Measurements from ENCODE around the gene LPAR1. TPM values are rescaled to one million over a fixed set of nuclear protein-coding genes. Genes with fewer than 3 reads are reported as not detected.

LPAR1 gene
- total RNA-seq, 1 donor from 2014 or later = 11.5 TPM

DNA sequence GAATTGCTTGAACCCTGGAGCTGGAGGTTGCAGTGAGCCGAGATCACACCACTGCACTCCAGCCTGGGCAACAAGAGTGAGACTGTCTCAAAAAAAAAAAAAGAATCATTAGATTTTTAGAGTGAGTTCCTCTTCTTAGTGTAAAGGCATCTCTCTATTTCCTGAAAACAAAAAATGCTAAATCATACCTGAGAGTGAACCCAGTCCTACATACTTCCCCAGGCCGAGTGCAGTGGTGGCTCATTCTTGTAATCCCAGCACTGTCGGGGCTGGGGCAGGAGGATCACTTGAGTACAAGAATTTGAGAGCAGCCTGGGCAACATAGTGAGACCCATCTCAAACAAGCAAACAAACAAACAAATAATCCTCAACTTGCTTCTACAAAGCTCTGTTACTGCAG is 38.2 kb upstream of the LPAR1 start:
- no peak overlapping the region for H3K4me2 ChIP-seq (ENCODE audit: low read length)
- H3K9me3 ChIP-seq (ENCODE audit: insufficient read depth, low read depth, low read length) = no peaks in the 10 kb centered on the region
- H2AFZ ChIP-seq (ENCODE audit: low read depth, low read length) = no peak overlapping the region
- H3K4me1 ChIP-seq (ENCODE audit: insufficient read depth, low read length) = no peaks in the 10 kb centered on the region
- Mint-ChIP-seq H3K4me3 (ENCODE audit: unreplicated experiment) (no peak overlapping the region), H3K36me3 (ENCODE audit: low read depth, unreplicated experiment) (no peaks in the 10 kb centered on the region), H3K4me1 (ENCODE audit: low read depth, unreplicated experiment) (no peaks in the 10 kb centered on the region), H3K9me3 (ENCODE audit: unreplicated experiment) (no peaks in the 10 kb centered on the region), H3K27ac (ENCODE audit: unreplicated experiment) (no peak overlapping the region), H3K27me3 (ENCODE audit: low read depth, unreplicated experiment) (no peaks in the 10 kb centered on the region)
- no peaks in the 10 kb centered on the region for H3K79me2 ChIP-seq (ENCODE audit: insufficient read depth, low read length)
- DNase-seq (ENCODE audit: low read depth) = no peak
- H3K9ac ChIP-seq (ENCODE audit: low read length) = no peak overlapping the region
- H3K4me3 ChIP-seq (ENCODE audit: insufficient read depth, low read depth, low read length) = no peak overlapping the region
- FAIRE-seq = no peak
- no peaks in the 10 kb centered on the region for H4K20me1 ChIP-seq (ENCODE audit: insufficient read depth, low read length)
- TF ChIP-seq, protein P1, sequence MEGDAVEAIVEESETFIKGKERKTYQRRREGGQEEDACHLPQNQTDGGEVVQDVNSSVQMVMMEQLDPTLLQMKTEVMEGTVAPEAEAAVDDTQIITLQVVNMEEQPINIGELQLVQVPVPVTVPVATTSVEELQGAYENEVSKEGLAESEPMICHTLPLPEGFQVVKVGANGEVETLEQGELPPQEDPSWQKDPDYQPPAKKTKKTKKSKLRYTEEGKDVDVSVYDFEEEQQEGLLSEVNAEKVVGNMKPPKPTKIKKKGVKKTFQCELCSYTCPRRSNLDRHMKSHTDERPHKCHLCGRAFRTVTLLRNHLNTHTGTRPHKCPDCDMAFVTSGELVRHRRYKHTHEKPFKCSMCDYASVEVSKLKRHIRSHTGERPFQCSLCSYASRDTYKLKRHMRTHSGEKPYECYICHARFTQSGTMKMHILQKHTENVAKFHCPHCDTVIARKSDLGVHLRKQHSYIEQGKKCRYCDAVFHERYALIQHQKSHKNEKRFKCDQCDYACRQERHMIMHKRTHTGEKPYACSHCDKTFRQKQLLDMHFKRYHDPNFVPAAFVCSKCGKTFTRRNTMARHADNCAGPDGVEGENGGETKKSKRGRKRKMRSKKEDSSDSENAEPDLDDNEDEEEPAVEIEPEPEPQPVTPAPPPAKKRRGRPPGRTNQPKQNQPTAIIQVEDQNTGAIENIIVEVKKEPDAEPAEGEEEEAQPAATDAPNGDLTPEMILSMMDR (IDR thresholded peaks at IDR 0.05; ENCODE audit: insufficient read depth, low read depth, low read length) = no peak
- TF ChIP-seq EZH2 (IDR thresholded peaks at IDR 0.05; ENCODE audit: insufficient read depth, low read length) = no peak
- H3K27me3 ChIP-seq (ENCODE audit: insufficient read depth, low read length) = no peaks in the 10 kb centered on the region
- no peaks in the 10 kb centered on the region for H3K36me3 ChIP-seq (ENCODE audit: insufficient read depth, low read length)
- no peak overlapping the region for H3K27ac ChIP-seq (ENCODE audit: low read depth, low read length)

DNA sequence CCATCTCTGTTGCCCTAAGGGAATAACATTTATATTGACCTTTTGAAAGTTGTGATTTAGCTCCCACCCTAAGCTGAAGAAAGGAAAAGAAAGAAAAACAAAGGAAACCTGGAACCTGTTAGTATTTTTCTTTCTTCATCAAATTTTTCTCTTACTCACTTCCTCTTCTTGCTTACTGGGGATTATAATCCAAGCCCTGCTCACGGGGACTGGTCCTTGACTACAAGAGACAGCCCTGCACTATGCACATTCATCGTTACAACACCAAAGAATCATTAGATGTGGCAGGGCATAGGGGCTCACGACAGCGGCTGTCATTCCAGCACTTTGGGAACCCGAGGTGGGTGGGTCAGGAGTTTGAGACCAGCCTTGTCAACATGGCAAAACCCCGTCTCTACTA is 37.8 kb upstream of the LPAR1 start:
- Histone ChIP-seq H3K27me3 (ENCODE audit: insufficient read depth, low read length) (no peaks in the 10 kb centered on the region), H3K4me3 (ENCODE audit: insufficient read depth, low read depth, low read length) (no peak overlapping the region), H4K20me1 (ENCODE audit: insufficient read depth, low read length) (no peaks in the 10 kb centered on the region), H2AFZ (ENCODE audit: low read depth, low read length) (no peak overlapping the region), H3K79me2 (ENCODE audit: insufficient read depth, low read length) (no peaks in the 10 kb centered on the region), H3K27ac (ENCODE audit: low read depth, low read length) (no peak overlapping the region), H3K36me3 (ENCODE audit: insufficient read depth, low read length) (no peaks in the 10 kb centered on the region), H3K9ac (ENCODE audit: low read length) (no peak overlapping the region), H3K4me1 (ENCODE audit: insufficient read depth, low read length) (no peaks in the 10 kb centered on the region), H3K9me3 (ENCODE audit: insufficient read depth, low read depth, low read length) (no peaks in the 10 kb centered on the region), H3K4me2 (ENCODE audit: low read length) (no peak overlapping the region)
- Mint-ChIP-seq H3K27me3 (ENCODE audit: low read depth, unreplicated experiment) (no peaks in the 10 kb centered on the region), H3K9me3 (ENCODE audit: unreplicated experiment) (no peaks in the 10 kb centered on the region), H3K36me3 (ENCODE audit: low read depth, unreplicated experiment) (no peaks in the 10 kb centered on the region), H3K4me1 (ENCODE audit: low read depth, unreplicated experiment) (no peaks in the 10 kb centered on the region), H3K4me3 (ENCODE audit: unreplicated experiment) (no peak overlapping the region), H3K27ac (ENCODE audit: unreplicated experiment) (no peak overlapping the region)
- TF ChIP-seq, protein P1 (IDR thresholded peaks at IDR 0.05; ENCODE audit: insufficient read depth, low read depth, low read length) = no peak
- no peak for TF ChIP-seq EZH2 (IDR thresholded peaks at IDR 0.05; ENCODE audit: insufficient read depth, low read length)
- FAIRE-seq (no peak), DNase-seq (ENCODE audit: low read depth) (no peak)

DNA sequence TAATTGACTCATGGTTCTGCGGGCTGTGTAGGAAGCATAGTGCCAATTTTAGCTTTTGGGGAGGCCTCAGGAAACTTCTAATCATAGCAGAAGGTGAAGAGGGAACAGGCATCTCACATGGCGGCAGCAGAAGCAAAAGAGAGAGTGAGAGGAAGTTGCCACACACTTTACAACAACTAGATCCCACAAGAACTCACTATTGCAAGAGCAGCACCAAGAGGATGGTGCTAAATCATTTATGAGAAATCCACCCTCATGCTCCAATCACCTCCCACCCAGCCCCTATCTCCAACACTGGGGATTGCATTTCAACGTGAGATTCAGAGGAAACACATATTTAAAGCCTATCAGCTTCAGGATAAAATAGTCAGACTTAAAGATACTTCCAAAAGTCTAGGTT is 36.1 kb upstream of the LPAR1 start:
- TF ChIP-seq, protein P1 (IDR thresholded peaks at IDR 0.05; ENCODE audit: insufficient read depth, low read depth, low read length) = no peak
- TF ChIP-seq EZH2 (IDR thresholded peaks at IDR 0.05; ENCODE audit: insufficient read depth, low read length) = no peak
- Histone ChIP-seq H4K20me1 (ENCODE audit: insufficient read depth, low read length) (no peaks in the 10 kb centered on the region), H2AFZ (ENCODE audit: low read depth, low read length) (no peak overlapping the region), H3K79me2 (ENCODE audit: insufficient read depth, low read length) (no peaks in the 10 kb centered on the region), H3K4me2 (ENCODE audit: low read length) (no peak overlapping the region), H3K27me3 (ENCODE audit: insufficient read depth, low read length) (no peaks in the 10 kb centered on the region), H3K27ac (ENCODE audit: low read depth, low read length) (no peak overlapping the region), H3K9me3 (ENCODE audit: insufficient read depth, low read depth, low read length) (no peaks in the 10 kb centered on the region), H3K4me3 (ENCODE audit: insufficient read depth, low read depth, low read length) (no peak overlapping the region), H3K4me1 (ENCODE audit: insufficient read depth, low read length) (no peaks in the 10 kb centered on the region), H3K36me3 (ENCODE audit: insufficient read depth, low read length) (no peaks in the 10 kb centered on the region), H3K9ac (ENCODE audit: low read length) (no peak overlapping the region)
- no peak for DNase-seq (ENCODE audit: low read depth)
- no peaks in the 10 kb centered on the region for H3K27me3 Mint-ChIP-seq (ENCODE audit: low read depth, unreplicated experiment)
- no peaks in the 10 kb centered on the region for H3K36me3 Mint-ChIP-seq (ENCODE audit: low read depth, unreplicated experiment)
- no peaks in the 10 kb centered on the region for H3K9me3 Mint-ChIP-seq (ENCODE audit: unreplicated experiment)
- no peak for FAIRE-seq
- H3K4me3 Mint-ChIP-seq (ENCODE audit: unreplicated experiment) = no peak overlapping the region
- no peak overlapping the region for H3K27ac Mint-ChIP-seq (ENCODE audit: unreplicated experiment)
- no peaks in the 10 kb centered on the region for H3K4me1 Mint-ChIP-seq (ENCODE audit: low read depth, unreplicated experiment)

Measured in astrocyte (in vitro differentiated cells and primary cell).